Renal cortex interstitium (tissue), 11 donors: Measurements from ENCODE around the gene GNG4. TPM values are rescaled to one million over a fixed set of nuclear protein-coding genes. Genes with fewer than 3 reads are reported as not detected.
A peak's percentile ranks its signal among the peaks of the same experiment; 100 is the strongest.
"Not testable (repeated sequence)": the region's sequence is repeated elsewhere in the genome, so short reads cannot be mapped to it uniquely, and the experiment has no call there.

ENCODE experiments used
- DNase-seq, 11 donors: peaks; one replicate each; pipeline ENCODE4 v3.0.0-alpha.2; 2013; ENCODE audit warnings: low read depth in 9 of 11, low spot score in 4 of 11; ENCODE audit errors: extremely low read depth in 1 of 11
- polyA plus RNA-seq, 3 donors: library from polyadenylated mRNA; unstranded; fragments of 120-200 nt; gene quantifications; one replicate each; pipeline ENCODE4 v1.2.1, GENCODE V29; 2013; ENCODE audit not compliant: insufficient read length in 3 of 3

Gene GNG4
- polyA plus RNA-seq, 3 donors, result 3.7 to 4.5 (median 4.1) TPM

- DNase-seq, result no peak
Measured at GRCh38 chr1:235563513-235564061, 86.0 kb downstream of the GNG4 start.

DNA sequence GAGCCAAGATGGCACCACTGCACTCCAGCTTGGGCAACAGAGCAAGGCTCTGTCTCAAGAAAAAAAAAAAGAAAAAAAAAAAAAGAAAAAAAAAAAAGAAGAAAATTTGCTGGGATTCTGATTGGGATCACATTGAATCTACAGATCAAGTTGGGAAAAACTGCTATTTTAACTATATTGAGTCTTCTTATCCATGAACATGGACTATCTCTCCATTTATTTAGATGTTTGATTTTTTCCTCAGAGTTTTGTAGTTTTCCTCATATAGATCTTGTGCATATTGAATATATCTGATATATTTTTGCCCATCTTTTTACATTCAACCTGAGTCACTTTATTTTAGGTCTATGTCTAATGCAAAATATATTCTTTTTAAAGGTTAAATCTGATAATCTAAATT lies 87.0 kb downstream of the GNG4 start:
- DNase-seq, result no peak

GRCh38 chr1:235558621-235559169 lies 90.9 kb downstream of the GNG4 start:
- DNase-seq, result no peak

GRCh38 chr1:235557495-235557894 lies 92.1 kb downstream of the GNG4 start:
- no peak for DNase-seq

- DNase-seq, result no peak
Measured at GRCh38 chr1:235556807-235557206, 92.8 kb downstream of the GNG4 start.

GRCh38 chr1:235553112-235553551 lies 96.5 kb downstream of the GNG4 start:
- no peak for DNase-seq

DNA sequence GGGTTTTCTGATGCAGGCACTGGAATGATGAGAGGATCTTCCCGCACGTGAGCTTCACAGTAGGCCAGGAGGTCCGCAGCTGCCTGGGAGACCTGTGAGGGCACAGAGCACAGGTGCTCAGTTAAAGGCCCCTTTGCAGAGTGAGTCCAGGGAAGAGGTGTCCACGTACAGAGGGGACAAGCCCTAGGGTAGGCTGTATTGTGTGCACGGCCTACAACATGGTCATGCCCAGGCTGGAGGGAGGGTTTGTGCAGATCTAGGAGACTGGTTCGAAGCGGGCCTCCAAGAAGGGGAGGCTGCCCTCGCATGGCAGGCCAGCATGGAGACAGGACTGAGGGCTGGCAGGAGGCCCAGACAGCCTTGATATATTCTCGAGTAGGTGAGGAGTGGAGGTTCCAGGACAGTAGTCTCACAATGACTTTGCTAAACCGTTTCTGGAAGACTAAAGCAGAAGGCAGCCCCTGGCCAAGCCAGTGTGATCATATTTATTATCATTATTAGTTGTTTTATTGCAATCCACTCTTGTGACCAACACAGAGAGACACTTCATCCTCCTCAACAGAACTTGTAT lies 97.4 kb downstream of the GNG4 start:
- no peak for DNase-seq

DNA sequence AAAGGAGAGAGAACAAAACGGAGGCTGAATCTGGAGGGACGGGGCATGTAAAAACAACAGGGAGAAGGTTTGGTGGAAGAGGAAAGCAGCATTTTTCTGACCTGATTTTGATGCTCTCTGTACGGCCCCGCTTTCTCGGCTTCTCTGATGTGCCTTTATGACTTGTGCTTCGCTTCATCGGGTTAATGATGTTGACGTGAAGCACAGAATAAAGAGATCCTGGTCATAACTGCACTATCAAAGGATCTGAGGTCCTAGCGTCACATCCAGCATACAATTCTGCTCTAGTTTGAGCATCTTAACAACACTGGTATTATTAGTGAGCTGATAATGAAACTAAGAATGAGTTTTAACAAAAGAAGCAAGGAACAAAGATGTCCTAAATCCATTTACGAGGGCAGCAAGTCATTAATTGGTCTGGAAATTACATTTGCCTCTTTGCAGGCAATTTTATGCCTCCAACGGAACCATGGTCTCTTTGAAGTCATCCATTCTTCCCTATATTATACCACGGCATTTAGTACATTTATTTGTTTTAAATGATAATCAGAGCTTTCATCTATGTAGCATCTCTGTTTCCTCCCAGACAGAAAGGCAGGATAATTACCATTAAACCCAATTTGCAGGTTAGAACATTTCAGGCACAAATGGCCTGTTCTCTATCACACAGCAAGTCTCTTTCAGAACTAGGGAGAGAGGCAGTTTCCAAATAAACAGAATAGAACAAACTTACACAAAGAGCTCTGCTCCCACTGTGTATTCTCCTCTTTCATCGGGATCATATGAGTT lies 100.0 kb downstream of the GNG4 start:
- no peak for DNase-seq

GRCh38 chr1:235546369-235547155 lies 103.0 kb downstream of the GNG4 start:
- not testable (repeated sequence) for DNase-seq

DNA sequence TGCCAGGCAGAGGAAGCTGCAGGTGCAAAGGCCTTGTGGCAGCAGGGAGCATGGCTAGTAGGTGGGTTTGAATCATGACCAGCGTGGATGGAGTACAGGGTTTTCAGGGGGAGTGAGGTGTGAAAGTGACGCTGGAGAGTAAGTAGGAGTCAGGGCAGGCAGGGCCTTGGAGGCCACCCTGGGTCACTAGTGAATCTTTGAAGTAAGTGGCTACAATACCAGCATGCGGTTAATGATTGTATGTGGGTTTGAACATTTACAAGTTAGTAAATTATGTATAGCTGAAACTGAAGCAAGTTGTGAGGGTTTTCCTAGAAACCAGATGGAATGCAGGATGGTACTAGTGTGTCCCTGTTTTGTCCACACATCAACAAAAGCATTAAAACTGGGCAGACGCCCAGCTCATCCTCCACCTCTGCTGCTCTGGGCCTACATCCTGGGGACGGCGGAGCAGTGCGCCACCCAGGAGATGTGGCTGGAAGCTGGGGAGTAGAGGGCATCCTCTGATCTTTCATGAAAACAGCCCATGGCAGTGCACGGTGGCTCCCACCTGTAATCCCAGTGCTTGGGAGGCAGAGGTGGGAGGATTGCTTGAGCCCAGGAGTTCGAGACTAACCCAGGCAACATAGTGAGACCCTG lies 104.2 kb downstream of the GNG4 start:
- DNase-seq, result peak in 6 of 11 donors; percentile 12 to 58 (median 32)

GRCh38 chr1:235542845-235543244 lies 106.7 kb downstream of the GNG4 start:
- not testable (repeated sequence) for DNase-seq

DNA sequence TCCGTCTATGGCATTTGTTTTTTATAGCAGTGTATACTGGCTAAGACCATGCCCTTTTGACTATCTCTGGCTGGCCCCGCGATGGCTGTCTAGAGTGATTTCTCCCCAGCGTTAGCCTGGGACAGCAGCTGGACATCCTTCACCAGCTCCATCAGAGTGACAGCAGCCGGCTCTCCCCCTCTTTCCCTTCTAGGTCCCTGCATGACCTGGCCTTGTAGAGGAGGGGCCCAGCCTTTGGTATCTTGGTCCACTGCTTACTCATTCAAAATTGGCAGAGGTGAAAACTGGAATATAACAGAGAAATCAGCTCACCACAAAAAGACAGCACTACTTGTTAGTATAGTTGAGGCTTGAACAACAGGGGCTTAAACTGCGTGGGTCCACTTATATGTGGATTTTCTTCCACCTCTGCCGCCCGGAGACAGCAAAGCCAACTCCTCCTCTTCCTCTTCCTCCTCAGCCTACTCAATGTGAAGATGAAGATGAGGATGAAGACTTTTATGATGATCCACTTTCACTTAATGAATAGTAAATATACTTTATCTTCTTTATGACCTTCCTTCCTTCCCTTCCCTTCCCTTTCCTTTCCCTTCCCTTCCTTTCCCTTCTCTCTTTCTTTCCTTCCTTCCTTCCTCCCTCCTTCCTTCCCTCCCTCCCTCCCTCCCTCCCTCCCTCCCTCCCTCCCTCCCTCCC lies 116.0 kb downstream of the GNG4 start:
- DNase-seq, result no peak

- no peak for DNase-seq
Measured at GRCh38 chr1:235532360-235532759, 117.2 kb downstream of the GNG4 start.

DNA sequence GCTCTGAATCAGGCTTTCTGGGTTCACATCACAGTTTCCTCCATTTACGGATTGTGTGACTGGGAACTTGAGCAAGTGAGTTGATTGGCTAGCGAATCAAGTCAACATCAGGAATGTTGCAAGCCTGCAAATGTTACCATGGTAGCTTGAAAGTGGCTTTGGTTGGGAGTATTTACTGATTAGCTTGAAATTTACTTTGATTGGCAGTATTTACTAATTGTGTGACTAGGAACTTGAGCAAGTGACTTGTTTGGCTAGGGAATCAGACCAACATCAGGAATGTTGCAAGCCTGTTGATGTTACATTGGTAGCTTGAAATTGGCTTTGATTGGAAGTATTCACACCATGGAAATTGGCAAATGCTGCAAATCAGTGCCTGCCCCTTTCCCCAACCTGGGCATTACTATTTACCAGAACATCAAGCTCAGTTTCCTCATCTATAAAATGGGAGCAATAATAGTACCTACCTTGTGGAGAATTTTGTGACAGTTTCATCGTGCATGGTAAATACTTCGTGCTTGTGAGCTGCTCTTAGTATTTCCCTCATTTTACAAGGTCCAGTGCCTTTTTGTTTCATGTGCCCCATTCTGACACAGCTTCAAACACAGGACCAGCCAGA lies 122.3 kb downstream of the GNG4 start:
- no peak for DNase-seq

GRCh38 chr1:235525314-235525713 lies 124.3 kb downstream of the GNG4 start:
- DNase-seq, result no peak

GRCh38 chr1:235516862-235517446 lies 132.6 kb downstream of the GNG4 start:
- DNase-seq, result no peak

- no peak for DNase-seq
Measured at GRCh38 chr1:235515844-235516512, 133.6 kb downstream of the GNG4 start.
